PC-3 (cell line): ENCODE data around the gene LRRC7.

Experiments
- EZH2 ChIP-seq: fragments of 300-600 bp; sonication (generic); IDR thresholded peaks from one replicate; pipeline ENCODE4 v1.6.1; 2017; ENCODE audit warnings: antibody characterized with exemption, mild to moderate bottlenecking, low read length; ENCODE audit not compliant: unreplicated experiment
- EZH2phosphoT487 ChIP-seq: fragments of 300-600 bp; sonication (generic); IDR thresholded peaks from 2 replicates; pipeline ENCODE4 v1.6.1; 2018; ENCODE audit warnings: mild to moderate bottlenecking, antibody characterized with exemption, low read length, borderline replicate concordance
- TF ChIP-seq, protein P1 (sequence below): fragments of 300-600 bp; sonication (generic); conservative IDR thresholded peaks from 2 replicates; pipeline ENCODE4 v1.5.1; 2017; ENCODE audit warnings: antibody characterized with exemption, low read depth, mild to moderate bottlenecking, low read length

DNA sequence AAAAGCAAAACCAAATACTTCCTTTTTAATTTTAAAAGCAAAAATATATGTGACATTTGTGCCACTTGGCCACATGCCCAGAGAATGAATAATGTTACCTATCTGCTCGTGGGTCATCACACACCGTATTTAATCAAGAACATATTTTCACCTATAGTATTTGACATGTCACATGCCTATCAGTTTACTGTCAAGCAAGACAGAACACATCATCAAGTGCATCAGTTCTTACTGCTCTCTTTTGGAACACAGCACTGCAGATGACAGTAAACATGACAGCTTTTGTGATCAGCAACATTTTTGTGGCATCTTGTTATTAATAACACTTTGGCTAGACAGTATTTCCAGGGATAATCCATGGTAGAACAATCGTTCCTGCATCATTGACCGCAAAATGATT is 134.4 kb downstream of the LRRC7 start:
- TF ChIP-seq, protein P1, sequence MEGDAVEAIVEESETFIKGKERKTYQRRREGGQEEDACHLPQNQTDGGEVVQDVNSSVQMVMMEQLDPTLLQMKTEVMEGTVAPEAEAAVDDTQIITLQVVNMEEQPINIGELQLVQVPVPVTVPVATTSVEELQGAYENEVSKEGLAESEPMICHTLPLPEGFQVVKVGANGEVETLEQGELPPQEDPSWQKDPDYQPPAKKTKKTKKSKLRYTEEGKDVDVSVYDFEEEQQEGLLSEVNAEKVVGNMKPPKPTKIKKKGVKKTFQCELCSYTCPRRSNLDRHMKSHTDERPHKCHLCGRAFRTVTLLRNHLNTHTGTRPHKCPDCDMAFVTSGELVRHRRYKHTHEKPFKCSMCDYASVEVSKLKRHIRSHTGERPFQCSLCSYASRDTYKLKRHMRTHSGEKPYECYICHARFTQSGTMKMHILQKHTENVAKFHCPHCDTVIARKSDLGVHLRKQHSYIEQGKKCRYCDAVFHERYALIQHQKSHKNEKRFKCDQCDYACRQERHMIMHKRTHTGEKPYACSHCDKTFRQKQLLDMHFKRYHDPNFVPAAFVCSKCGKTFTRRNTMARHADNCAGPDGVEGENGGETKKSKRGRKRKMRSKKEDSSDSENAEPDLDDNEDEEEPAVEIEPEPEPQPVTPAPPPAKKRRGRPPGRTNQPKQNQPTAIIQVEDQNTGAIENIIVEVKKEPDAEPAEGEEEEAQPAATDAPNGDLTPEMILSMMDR: no peak
- TF ChIP-seq EZH2: no peak
- no peak for TF ChIP-seq EZH2phosphoT487
